Prostate gland (tissue), 2 donors: ENCODE data around the gene PCBP1.

Experiments used
- POLR2A ChIP-seq: fragments of 450-650 bp; IDR thresholded peaks from one replicate; pipeline ENCODE4 v1.6.1; 2016; ENCODE audit warnings: antibody characterized with exemption, mild to moderate bottlenecking
- POLR2AphosphoS5 ChIP-seq: sonication (generic); formaldehyde crosslinking; IDR thresholded peaks from one replicate; pipeline ENCODE4 v1.6.1; 2017; ENCODE audit warnings: antibody characterized with exemption
- TF ChIP-seq, protein P1 (sequence below), 4 experiments: fragments of 200-600 bp in 2 of 4; fragments of 450-650 bp in 2 of 4; sonication (generic) in 2 of 4; IDR thresholded peaks; 1 replicate in 3 of 4; 2 replicates in 1 of 4; pipeline ENCODE4 v1.5.1; 2016 to 2019; ENCODE audit warnings: antibody characterized with exemption in 4 of 4, mild to moderate bottlenecking in 2 of 4, moderate library complexity in 2 of 4

DNA sequence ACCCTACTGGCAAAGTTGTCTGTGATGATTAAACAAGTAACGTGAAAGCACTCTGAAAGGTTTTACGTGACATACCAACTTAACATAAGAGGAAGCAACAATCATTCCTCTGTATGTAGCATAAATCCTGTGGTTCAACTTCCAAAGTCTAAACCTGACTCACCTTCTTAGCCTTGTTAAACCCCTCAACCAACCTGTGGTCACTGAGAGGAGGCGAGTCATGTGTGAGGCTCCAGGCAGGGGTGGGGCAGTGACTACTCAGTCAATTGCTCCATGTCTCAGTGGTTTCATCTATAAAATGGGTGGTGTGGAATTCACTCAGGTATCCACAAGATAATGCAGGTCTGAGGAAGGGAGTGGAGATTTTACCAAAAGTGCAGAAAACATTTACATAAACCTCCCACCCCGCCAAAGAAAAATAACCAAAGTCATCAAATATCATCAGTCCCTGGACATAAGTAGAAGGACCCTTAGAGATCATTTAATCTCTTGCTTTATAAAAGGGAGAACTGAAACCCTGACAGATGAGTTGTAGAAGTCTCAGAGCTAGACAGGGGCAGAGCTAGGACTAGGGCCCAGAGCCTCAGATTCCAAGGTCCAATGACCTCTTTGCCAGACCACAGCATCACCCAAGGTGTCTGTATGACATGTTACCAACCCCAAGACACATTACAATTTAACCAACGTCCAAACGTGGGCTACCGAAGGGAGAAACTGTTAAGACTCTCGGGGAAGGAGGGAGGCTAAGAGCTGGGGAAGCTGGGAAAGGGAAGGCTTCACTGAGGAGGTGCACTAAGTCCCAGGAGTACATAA lies 3.7 kb upstream of the PCBP1 start:
- TF ChIP-seq, protein P1, sequence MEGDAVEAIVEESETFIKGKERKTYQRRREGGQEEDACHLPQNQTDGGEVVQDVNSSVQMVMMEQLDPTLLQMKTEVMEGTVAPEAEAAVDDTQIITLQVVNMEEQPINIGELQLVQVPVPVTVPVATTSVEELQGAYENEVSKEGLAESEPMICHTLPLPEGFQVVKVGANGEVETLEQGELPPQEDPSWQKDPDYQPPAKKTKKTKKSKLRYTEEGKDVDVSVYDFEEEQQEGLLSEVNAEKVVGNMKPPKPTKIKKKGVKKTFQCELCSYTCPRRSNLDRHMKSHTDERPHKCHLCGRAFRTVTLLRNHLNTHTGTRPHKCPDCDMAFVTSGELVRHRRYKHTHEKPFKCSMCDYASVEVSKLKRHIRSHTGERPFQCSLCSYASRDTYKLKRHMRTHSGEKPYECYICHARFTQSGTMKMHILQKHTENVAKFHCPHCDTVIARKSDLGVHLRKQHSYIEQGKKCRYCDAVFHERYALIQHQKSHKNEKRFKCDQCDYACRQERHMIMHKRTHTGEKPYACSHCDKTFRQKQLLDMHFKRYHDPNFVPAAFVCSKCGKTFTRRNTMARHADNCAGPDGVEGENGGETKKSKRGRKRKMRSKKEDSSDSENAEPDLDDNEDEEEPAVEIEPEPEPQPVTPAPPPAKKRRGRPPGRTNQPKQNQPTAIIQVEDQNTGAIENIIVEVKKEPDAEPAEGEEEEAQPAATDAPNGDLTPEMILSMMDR (IDR thresholded peaks at IDR 0.05), result no peak
- TF ChIP-seq POLR2A (no peak), POLR2AphosphoS5 (no peak)
